Measurements from ENCODE around the gene KRT14. TPM values are rescaled to one million over a fixed set of nuclear protein-coding genes. Genes with fewer than 3 reads are reported as not detected.

Gene KRT14
- total and polyA plus RNA-seq, 2 donors (not counting 3 experiments of a cell fraction or from before 2014, with no cell fraction given): 0.12 to 0.66 TPM

DNA sequence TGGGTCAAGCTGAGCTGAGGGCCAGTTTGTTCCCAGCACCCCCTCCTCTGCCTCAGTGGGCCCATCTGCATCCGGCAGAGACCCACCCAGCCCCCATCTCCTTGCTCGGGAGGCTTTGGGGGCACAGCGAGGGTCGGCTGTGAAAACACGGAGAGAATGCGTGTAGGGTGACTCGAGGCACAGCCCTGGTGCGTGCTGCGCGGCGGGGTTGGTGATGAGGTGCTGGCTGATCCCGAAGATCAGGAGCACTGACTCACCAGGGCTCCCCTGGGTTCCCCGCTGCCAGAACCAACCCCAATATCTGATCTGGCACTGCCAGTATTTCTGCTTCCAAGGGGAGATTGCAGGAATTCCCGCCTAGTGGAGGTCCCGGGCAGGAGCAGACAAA, 45.2 kb upstream of the KRT14 start:
- ChIA-PET CTCF (no interaction called here), POLR2A (no interaction called here)
- H2AFZ ChIP-seq (ENCODE audit: low read depth, low read length): no peak overlapping the region
- no peak overlapping the region for H3K9ac ChIP-seq (replicated peaks; ENCODE audit: extremely low read depth, insufficient read depth, low read length)
- H3K4me3 ChIP-seq (replicated peaks in 1 of 3; ENCODE audit: insufficient read depth in 1 of 3, low read depth in 1 of 3, low read length in 3 of 3): no peak overlapping the region
- DNase-seq (ENCODE audit: low read depth, low spot score): no peak
- intact Hi-C loops (cut with micrococcal nuclease): no loop called here
- H3K4me2 ChIP-seq (ENCODE audit: insufficient read depth, low read length): no peak overlapping the region
- no peaks in the 10 kb centered on the region for H4K20me1 ChIP-seq (replicated peaks; ENCODE audit: control insufficient read depth, extremely low read depth, insufficient read depth, low read length)
- H3K27me3 ChIP-seq (ENCODE audit: control insufficient read depth in 2 of 2, insufficient read depth in 2 of 2, low read length in 2 of 2): no peaks in the 10 kb centered on the region
- no peaks in the 10 kb centered on the region for H3K9me1 ChIP-seq (replicated peaks; ENCODE audit: control insufficient read depth, extremely low read depth, insufficient read depth, low read length)
- H3K9me3 ChIP-seq (replicated peaks; ENCODE audit: control insufficient read depth, insufficient read depth, low read length): no peaks in the 10 kb centered on the region
- no peaks in the 10 kb centered on the region for H3K79me2 ChIP-seq (ENCODE audit: control insufficient read depth, insufficient read depth, low read length)
- no peak overlapping the region for H3K27ac ChIP-seq (ENCODE audit: insufficient read depth, low read depth, low read length)
- dilution Hi-C loops (cut with MboI; ENCODE audit: extremely low pct_ligation_motif_present, low sequenced_read_pairs): no loop called here
- BruUV-seq (replicated peaks): no TSS peak
- FAIRE-seq: no peak
- TF ChIP-seq POLR2A (IDR thresholded peaks at IDR 0.05; ENCODE audit: low read depth, low read length): no peak
- no peak for TF ChIP-seq MYC (IDR thresholded peaks at IDR 0.05; ENCODE audit: low read depth, low read length)
- no peak for TF ChIP-seq POLR2AphosphoS5 (IDR thresholded peaks at IDR 0.05; ENCODE audit: insufficient read depth, low read depth, low read length)
- no peak for TF ChIP-seq FOS (IDR thresholded peaks at IDR 0.05; ENCODE audit: borderline replicate concordance, insufficient read depth, low read length)
- no peak for TF ChIP-seq GATA2 (IDR thresholded peaks at IDR 0.05; ENCODE audit: insufficient read depth, insufficient read length, low read depth, low read length)
- no peak for TF ChIP-seq EZH2 (IDR thresholded peaks at IDR 0.05; ENCODE audit: borderline replicate concordance, low read depth, low read length, severe bottlenecking)
- no peak for TF ChIP-seq JUN (IDR thresholded peaks at IDR 0.05; ENCODE audit: borderline replicate concordance, insufficient read depth, insufficient read length, low read depth)
- TF ChIP-seq, protein P1, sequence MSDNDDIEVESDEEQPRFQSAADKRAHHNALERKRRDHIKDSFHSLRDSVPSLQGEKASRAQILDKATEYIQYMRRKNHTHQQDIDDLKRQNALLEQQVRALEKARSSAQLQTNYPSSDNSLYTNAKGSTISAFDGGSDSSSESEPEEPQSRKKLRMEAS (IDR thresholded peaks at IDR 0.05; ENCODE audit: insufficient read depth, insufficient read length): no peak
- TF ChIP-seq, protein P2, sequence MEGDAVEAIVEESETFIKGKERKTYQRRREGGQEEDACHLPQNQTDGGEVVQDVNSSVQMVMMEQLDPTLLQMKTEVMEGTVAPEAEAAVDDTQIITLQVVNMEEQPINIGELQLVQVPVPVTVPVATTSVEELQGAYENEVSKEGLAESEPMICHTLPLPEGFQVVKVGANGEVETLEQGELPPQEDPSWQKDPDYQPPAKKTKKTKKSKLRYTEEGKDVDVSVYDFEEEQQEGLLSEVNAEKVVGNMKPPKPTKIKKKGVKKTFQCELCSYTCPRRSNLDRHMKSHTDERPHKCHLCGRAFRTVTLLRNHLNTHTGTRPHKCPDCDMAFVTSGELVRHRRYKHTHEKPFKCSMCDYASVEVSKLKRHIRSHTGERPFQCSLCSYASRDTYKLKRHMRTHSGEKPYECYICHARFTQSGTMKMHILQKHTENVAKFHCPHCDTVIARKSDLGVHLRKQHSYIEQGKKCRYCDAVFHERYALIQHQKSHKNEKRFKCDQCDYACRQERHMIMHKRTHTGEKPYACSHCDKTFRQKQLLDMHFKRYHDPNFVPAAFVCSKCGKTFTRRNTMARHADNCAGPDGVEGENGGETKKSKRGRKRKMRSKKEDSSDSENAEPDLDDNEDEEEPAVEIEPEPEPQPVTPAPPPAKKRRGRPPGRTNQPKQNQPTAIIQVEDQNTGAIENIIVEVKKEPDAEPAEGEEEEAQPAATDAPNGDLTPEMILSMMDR (IDR thresholded peaks at IDR 0.05; ENCODE audit: extremely low read depth in 1 of 2, insufficient read depth in 1 of 2, low read depth in 1 of 2, low read length in 2 of 2): no peak
- H3K36me3 ChIP-seq (ENCODE audit: control insufficient read depth in 2 of 2, extremely low read depth in 1 of 2, insufficient read depth in 2 of 2, low read length in 2 of 2): no peaks in the 10 kb centered on the region
- H3K4me1 ChIP-seq (ENCODE audit: control insufficient read depth, extremely low read depth, insufficient read depth, low read length): no peaks in the 10 kb centered on the region

Data from endothelial cell of umbilical vein (primary cell).